Mesangial cell (primary cell): ENCODE measurements around the gene AADACL2. TPM values are rescaled to one million over a fixed set of nuclear protein-coding genes. Genes with fewer than 3 reads are reported as not detected.

Experiments used
- total RNA-seq: library from RNA; depleted of rRNA; stranded (reverse); fragments of >200 nt; gene quantifications from 2 replicates; pipeline ENCODE4 v1.2.3, GENCODE V29; 2015

The AADACL2 gene, protein sequence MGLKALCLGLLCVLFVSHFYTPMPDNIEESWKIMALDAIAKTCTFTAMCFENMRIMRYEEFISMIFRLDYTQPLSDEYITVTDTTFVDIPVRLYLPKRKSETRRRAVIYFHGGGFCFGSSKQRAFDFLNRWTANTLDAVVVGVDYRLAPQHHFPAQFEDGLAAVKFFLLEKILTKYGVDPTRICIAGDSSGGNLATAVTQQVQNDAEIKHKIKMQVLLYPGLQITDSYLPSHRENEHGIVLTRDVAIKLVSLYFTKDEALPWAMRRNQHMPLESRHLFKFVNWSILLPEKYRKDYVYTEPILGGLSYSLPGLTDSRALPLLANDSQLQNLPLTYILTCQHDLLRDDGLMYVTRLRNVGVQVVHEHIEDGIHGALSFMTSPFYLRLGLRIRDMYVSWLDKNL
- not detected in 2 replicates for total RNA-seq

DNA sequence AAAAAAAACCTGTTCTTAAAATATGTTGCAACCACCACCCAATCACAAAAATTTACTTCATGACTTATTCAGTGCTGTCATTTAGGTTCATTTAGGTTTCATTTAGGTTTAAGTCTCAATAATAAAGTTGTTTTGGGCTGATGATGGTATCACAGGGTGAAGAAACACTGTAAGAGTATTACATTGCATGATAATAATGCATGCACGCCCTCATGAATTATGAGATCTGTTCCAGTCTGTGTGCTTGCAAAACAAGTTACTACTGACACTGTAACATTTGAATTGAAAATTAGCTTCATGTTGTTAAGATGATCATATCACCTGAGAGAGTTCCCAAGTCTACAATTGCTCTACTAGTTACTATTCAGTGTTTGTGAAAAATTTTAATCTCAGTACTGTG is at the start of gene AADACL2:
TSS of gene AADACL2 (plus strand) at position 315 of the 400 bp plus-strand sequence. CDS start 109 bp downstream, outside the sequence.

Other genes with a start within 250 kb of the AADACL2 start
- gene AADAC, start 80.2 kb downstream of the AADACL2 start, total RNA-seq: not detected in 2 replicates
- 0.49 and 2.0 TPM in 2 replicates for gene SUCNR1, start 139.7 kb downstream of the AADACL2 start, total RNA-seq